ENCODE measurements around the gene CTSE.
"Not testable (repeated sequence)": the region's sequence is repeated elsewhere in the genome, so short reads cannot be mapped to it uniquely, and the experiment has no call there.

DNA sequence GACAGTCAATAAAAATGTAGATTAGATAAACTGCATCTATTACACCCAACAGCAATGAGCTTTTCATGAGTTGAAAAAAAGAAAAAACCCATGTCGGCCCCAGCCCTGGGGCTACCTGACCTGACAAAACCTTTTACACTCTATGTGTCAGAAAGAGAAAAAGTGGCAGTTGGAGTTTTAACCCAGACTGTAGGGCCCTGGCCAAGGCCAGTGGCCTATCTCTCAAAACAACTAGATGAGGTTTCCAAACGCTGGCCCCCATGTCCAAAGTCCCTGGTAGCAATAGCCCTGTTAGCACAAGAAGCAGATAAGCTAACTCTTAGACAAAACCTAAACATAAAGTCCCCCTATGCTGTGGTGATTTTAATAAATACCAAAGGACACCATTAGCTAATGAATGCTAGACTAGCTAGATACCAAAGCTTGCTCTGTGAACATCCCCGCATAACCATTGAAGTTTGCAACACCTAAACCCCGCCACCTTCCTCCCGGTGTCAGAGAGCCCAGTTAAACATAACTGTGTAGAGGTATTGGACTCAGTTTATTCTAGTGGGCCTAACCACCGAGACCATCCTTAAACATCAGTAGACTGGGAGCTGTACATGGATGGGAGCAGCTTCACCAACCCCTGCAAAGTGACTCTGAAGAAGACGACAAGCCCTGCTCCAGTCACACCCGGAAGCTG lies 32.1 kb upstream of the CTSE start:
- not testable (repeated sequence) for TF ChIP-seq EZH2 (IDR thresholded peaks at IDR 0.05; ENCODE audit: borderline replicate concordance); EZH2phosphoT487 (IDR thresholded peaks at IDR 0.05; ENCODE audit: low read depth, severe bottlenecking, unreplicated experiment)
- TF ChIP-seq, protein P1, sequence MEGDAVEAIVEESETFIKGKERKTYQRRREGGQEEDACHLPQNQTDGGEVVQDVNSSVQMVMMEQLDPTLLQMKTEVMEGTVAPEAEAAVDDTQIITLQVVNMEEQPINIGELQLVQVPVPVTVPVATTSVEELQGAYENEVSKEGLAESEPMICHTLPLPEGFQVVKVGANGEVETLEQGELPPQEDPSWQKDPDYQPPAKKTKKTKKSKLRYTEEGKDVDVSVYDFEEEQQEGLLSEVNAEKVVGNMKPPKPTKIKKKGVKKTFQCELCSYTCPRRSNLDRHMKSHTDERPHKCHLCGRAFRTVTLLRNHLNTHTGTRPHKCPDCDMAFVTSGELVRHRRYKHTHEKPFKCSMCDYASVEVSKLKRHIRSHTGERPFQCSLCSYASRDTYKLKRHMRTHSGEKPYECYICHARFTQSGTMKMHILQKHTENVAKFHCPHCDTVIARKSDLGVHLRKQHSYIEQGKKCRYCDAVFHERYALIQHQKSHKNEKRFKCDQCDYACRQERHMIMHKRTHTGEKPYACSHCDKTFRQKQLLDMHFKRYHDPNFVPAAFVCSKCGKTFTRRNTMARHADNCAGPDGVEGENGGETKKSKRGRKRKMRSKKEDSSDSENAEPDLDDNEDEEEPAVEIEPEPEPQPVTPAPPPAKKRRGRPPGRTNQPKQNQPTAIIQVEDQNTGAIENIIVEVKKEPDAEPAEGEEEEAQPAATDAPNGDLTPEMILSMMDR (IDR thresholded peaks at IDR 0.05; ENCODE audit: poor library complexity): not testable (repeated sequence)

Data from hepatocyte (in vitro differentiated cells).